OCI-LY7 (cell line): ENCODE data around the gene PHEX. TPM values are rescaled to one million over a fixed set of nuclear protein-coding genes. Genes with fewer than 3 reads are reported as not detected.

Experiments
- BruUV-seq: library from RNA; stranded (reverse); fragments of 400-500 nt; replicated peaks from 2 replicates; lab custom pipeline; 2021; lab: Mats Ljungman, UMichigan
- CTCF ChIA-PET: fragments of 300-600 bp; sonication (Branson Sonifier 250); formaldehyde crosslinking; loops from one replicate; lab custom pipeline; 2022; ENCODE audit warnings: antibody characterized with exemption; ENCODE audit not compliant: unreplicated experiment; lab: Charles Lee
- POLR2A ChIA-PET: fragments of 300-600 bp; sonication (Branson Sonifier 250); formaldehyde crosslinking; loops from one replicate; lab custom pipeline; 2022; ENCODE audit warnings: antibody characterized with exemption; lab: Charles Lee
- DNase-seq: peaks from one replicate; pipeline ENCODE4 v3.0.0-alpha.2; 2015; ENCODE audit warnings: low spot score
- H2AFZ ChIP-seq: fragments of 200-600 bp; sonication (generic), shearing (Covaris generic); 2 replicates; pipeline ENCODE4 v1.6.1; 2014; ENCODE audit warnings: mild to moderate bottlenecking, antibody characterized with exemption, low read length, moderate library complexity
- H3K27ac ChIP-seq: fragments of 200-600 bp; sonication (generic); 2 replicates; pipeline ENCODE4 v1.5.1; 2014; ENCODE audit warnings: mixed run types, low read depth, mild to moderate bottlenecking, moderate library complexity, low read length, inconsistent platforms; ENCODE audit not compliant: poor library complexity, severe bottlenecking
- H3K36me3 ChIP-seq: fragments of 200-600 bp; sonication (generic); 2 replicates; pipeline ENCODE4 v1.6.1; 2014; ENCODE audit warnings: mild to moderate bottlenecking, antibody characterized with exemption, low read length, moderate library complexity, mixed read lengths; ENCODE audit not compliant: insufficient read depth
- H3K4me1 ChIP-seq: fragments of 200-600 bp; sonication (generic); 2 replicates; pipeline ENCODE4 v1.5.1; 2014; ENCODE audit warnings: mild to moderate bottlenecking, low read length; ENCODE audit not compliant: insufficient read depth, poor library complexity, severe bottlenecking
- H3K4me2 ChIP-seq: fragments of 200-600 bp; sonication (generic); 2 replicates; pipeline ENCODE4 v1.6.1; 2014; ENCODE audit warnings: mild to moderate bottlenecking, low read length
- H3K4me3 ChIP-seq: fragments of 200-600 bp; sonication (generic); 2 replicates; pipeline ENCODE4 v1.5.1; 2014; ENCODE audit warnings: mild to moderate bottlenecking, low read depth, low read length; ENCODE audit not compliant: poor library complexity, severe bottlenecking
- H3K79me2 ChIP-seq: fragments of 200-600 bp; sonication (generic); 2 replicates; pipeline ENCODE4 v1.6.1; 2016; ENCODE audit warnings: low read depth, mild to moderate bottlenecking, low read length, moderate library complexity, mixed read lengths; ENCODE audit not compliant: insufficient read depth
- H3K9me2 ChIP-seq: fragments of 200-600 bp; sonication (generic); 2 replicates; pipeline ENCODE4 v1.6.1; 2016; ENCODE audit warnings: mild to moderate bottlenecking, low read length, mixed read lengths; ENCODE audit not compliant: insufficient read depth
- H3K9me3 ChIP-seq: fragments of 200-600 bp; sonication (generic); 2 replicates; pipeline ENCODE4 v1.6.1; 2014; ENCODE audit warnings: mild to moderate bottlenecking, mixed run types, low read length, mixed read lengths
- H4K20me1 ChIP-seq: fragments of 200-600 bp; sonication (generic); 2 replicates; pipeline ENCODE4 v1.6.1; 2014; ENCODE audit warnings: mild to moderate bottlenecking, antibody characterized with exemption, low read length, moderate library complexity, mixed read lengths; ENCODE audit not compliant: insufficient read depth
- EZH2phosphoT487 ChIP-seq: fragments of 200-600 bp; sonication (generic); IDR thresholded peaks from 2 replicates; pipeline ENCODE4 v1.6.1; 2018; ENCODE audit warnings: low read depth, borderline replicate concordance, mild to moderate bottlenecking, mixed run types, antibody characterized with exemption, low read length, moderate library complexity, mixed read lengths
- intact Hi-C: fragments of 100-400 bp; cut with micrococcal nuclease; formaldehyde crosslinking; loops from one replicate; pipeline ENCODE4 v1.10.0; 2022; ENCODE audit not compliant: unreplicated experiment
- total RNA-seq, 2 experiments: library from RNA; depleted of rRNA in 1 of 2; stranded (reverse); fragments of >200 nt in 1 of 2; shearing (Covaris generic) in 1 of 2; gene quantifications; 2 replicates each; pipeline ENCODE4 v1.2.3, GENCODE V29; 2014 to 2022
- TF ChIP-seq, protein P1 (sequence below): fragments of 200-600 bp; sonication (generic); conservative IDR thresholded peaks from 2 replicates; pipeline ENCODE4 v1.5.1; 2014; ENCODE audit warnings: mild to moderate bottlenecking, antibody characterized with exemption, low read length, moderate library complexity, mixed read lengths

PHEX gene
- total RNA-seq, 2 experiments from 2014 or later = 0.09 TPM; not detected in 1

DNA sequence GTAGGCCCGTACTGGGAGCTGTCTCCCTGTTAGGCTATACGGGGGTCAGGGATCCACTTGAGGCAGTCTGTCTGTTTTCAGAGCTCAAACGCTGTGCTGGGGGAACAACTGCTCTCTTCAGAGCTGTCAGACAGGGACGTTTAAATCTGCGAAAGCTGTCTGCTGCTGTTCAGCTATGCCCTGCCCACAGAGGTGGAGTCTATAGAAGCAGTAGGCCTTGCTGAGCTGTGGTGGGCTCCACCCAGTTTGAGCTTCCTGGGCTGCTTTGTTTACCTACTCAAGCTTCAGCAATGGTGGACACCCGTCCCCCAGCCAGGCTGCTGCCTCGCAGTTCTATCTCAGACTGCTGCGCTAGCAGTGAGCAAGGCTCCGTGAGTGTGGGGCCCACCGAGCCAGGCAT is 27.3 kb upstream of the PHEX start:
- Histone ChIP-seq H4K20me1 (no peaks in the 10 kb centered on the region), H3K4me1 (no peaks in the 10 kb centered on the region), H3K4me3 (no peak overlapping the region), H3K27ac (no peak overlapping the region), H3K79me2 (no peaks in the 10 kb centered on the region), H2AFZ (no peak overlapping the region), H3K9me3 (no peaks in the 10 kb centered on the region), H3K9me2 (no peaks in the 10 kb centered on the region), H3K4me2 (no peak overlapping the region), H3K36me3 (no peaks in the 10 kb centered on the region)
- no peak for TF ChIP-seq EZH2phosphoT487
- TF ChIP-seq, protein P1, sequence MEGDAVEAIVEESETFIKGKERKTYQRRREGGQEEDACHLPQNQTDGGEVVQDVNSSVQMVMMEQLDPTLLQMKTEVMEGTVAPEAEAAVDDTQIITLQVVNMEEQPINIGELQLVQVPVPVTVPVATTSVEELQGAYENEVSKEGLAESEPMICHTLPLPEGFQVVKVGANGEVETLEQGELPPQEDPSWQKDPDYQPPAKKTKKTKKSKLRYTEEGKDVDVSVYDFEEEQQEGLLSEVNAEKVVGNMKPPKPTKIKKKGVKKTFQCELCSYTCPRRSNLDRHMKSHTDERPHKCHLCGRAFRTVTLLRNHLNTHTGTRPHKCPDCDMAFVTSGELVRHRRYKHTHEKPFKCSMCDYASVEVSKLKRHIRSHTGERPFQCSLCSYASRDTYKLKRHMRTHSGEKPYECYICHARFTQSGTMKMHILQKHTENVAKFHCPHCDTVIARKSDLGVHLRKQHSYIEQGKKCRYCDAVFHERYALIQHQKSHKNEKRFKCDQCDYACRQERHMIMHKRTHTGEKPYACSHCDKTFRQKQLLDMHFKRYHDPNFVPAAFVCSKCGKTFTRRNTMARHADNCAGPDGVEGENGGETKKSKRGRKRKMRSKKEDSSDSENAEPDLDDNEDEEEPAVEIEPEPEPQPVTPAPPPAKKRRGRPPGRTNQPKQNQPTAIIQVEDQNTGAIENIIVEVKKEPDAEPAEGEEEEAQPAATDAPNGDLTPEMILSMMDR = no peak
- ChIA-PET POLR2A (no interaction called here), CTCF (no interaction called here)
- intact Hi-C loops = no loop called here
- DNase-seq = no peak
- no TSS peak for BruUV-seq

DNA sequence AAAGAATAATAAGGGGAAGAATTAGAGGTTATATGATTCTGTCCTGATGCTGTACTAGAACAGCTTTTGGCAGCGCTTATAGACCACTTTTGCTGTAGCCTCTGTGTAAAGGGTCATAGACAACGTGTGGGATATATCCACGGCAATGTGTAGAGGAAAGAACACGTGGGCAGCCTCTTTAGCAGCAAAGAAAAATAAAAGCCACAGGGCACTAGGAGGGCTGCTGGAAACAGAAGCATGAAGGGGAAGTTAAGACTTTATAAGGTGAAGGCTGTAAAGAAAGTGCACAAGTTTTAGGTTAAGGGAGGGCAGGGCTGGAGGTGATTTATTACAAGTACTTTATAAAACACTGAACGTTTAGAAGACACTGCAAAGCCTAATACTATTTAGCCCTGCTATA is 20.1 kb upstream of the PHEX start:
- H3K36me3 ChIP-seq = no peaks in the 10 kb centered on the region
- H3K9me3 ChIP-seq = no peaks in the 10 kb centered on the region
- BruUV-seq = no TSS peak
- H2AFZ ChIP-seq = no peak overlapping the region
- H3K9me2 ChIP-seq = no peaks in the 10 kb centered on the region
- H3K4me3 ChIP-seq = no peak overlapping the region
- intact Hi-C loops = no loop called here
- H4K20me1 ChIP-seq = no peaks in the 10 kb centered on the region
- CTCF ChIA-PET = no interaction called here
- no peak for DNase-seq
- POLR2A ChIA-PET = no interaction called here
- no peak overlapping the region for H3K4me2 ChIP-seq
- no peaks in the 10 kb centered on the region for H3K4me1 ChIP-seq
- no peak overlapping the region for H3K27ac ChIP-seq
- no peaks in the 10 kb centered on the region for H3K79me2 ChIP-seq
- TF ChIP-seq, protein P1 = no peak
- no peak for TF ChIP-seq EZH2phosphoT487

DNA sequence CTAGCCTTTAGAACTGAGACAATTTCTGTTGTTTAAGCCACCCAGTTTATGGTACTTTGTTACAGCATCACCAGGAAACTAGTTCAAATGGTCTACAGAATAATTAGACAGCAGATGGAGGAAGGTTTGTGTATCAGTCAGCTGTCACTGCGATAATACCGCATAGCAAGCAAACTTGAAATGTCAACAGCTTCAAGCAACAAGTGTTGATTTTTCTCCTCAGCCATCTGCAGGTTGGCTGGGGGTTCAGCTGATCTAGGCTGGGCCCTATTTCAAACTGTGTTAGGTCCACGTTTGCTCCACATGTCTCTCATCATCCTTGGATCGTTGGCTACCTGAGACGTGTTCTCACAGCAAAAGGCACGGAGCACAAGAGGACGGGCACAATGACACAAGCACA is 19.2 kb upstream of the PHEX start:
- no peak for DNase-seq
- H4K20me1 ChIP-seq = no peaks in the 10 kb centered on the region
- no peaks in the 10 kb centered on the region for H3K36me3 ChIP-seq
- no peaks in the 10 kb centered on the region for H3K9me2 ChIP-seq
- H3K4me2 ChIP-seq = no peak overlapping the region
- CTCF ChIA-PET = no interaction called here
- H3K9me3 ChIP-seq = no peaks in the 10 kb centered on the region
- POLR2A ChIA-PET = no interaction called here
- no peak overlapping the region for H2AFZ ChIP-seq
- H3K4me1 ChIP-seq = no peaks in the 10 kb centered on the region
- intact Hi-C loops = no loop called here
- TF ChIP-seq, protein P1 = no peak
- no peak for TF ChIP-seq EZH2phosphoT487
- no peak overlapping the region for H3K27ac ChIP-seq
- no TSS peak for BruUV-seq
- H3K4me3 ChIP-seq = no peak overlapping the region
- H3K79me2 ChIP-seq = no peaks in the 10 kb centered on the region
